Stimulated activated memory B cell treated with anti-CD40 and anti-IgM and Interleukin-4, amounts not matched to agents 10 μg/mL and 1 μg/mL and 100 μg/mL, for 72 hours (primary cell): ENCODE data around the gene TACR2.

Experiments
- ATAC-seq: fragments of 150-1000 bp; cut with Tn5 transposase; 2 replicates; pipeline ENCODE4 v1.10.0; 2021
- H3K27ac Mint-ChIP-seq: one replicate; pipeline ENCODE4 v1.8.0; 2022; ENCODE audit warnings: mild to moderate bottlenecking, mixed read lengths
- H3K27me3 Mint-ChIP-seq: one replicate; pipeline ENCODE4 v1.8.0; 2022; ENCODE audit warnings: mixed read lengths
- H3K36me3 Mint-ChIP-seq: one replicate; pipeline ENCODE4 v1.8.0; 2022; ENCODE audit warnings: mixed read lengths
- H3K4me1 Mint-ChIP-seq: one replicate; pipeline ENCODE4 v1.8.0; 2022; ENCODE audit warnings: mixed read lengths
- H3K4me3 Mint-ChIP-seq: one replicate; pipeline ENCODE4 v1.8.0; 2022; ENCODE audit warnings: mild to moderate bottlenecking, moderate library complexity, mixed read lengths
- H3K9me3 Mint-ChIP-seq: one replicate; pipeline ENCODE4 v1.8.0; 2022; ENCODE audit warnings: mixed read lengths

Gene TACR2

DNA sequence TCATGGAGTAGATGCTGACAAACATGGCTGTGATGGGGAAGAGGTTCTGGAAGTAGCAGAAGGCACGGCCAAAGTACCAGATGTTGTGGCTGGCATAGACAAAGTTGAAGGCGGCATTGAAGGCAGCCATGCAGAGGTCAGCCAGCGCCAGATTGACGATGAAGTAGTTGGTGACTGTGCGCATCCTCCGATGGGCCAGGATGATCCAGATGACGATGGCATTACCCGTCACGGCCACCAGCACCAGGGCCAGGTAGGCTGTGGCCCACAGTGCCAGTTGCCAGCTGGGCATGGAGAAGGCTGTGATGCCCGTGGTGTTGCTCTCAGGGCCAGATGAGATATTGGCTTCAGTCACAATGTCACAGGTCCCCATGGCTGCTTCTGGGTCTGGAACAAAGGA, 767 bp downstream of the TACR2 start:
- H3K4me1 Mint-ChIP-seq: peaks cover 10% of the 10 kb centered on the region
- H3K4me3 Mint-ChIP-seq: no peak overlapping the region
- H3K27me3 Mint-ChIP-seq: peaks cover 9% of the 10 kb centered on the region
- no peak overlapping the region for H3K27ac Mint-ChIP-seq
- no peak for ATAC-seq
- no peaks in the 10 kb centered on the region for H3K36me3 Mint-ChIP-seq
- no peaks in the 10 kb centered on the region for H3K9me3 Mint-ChIP-seq

DNA sequence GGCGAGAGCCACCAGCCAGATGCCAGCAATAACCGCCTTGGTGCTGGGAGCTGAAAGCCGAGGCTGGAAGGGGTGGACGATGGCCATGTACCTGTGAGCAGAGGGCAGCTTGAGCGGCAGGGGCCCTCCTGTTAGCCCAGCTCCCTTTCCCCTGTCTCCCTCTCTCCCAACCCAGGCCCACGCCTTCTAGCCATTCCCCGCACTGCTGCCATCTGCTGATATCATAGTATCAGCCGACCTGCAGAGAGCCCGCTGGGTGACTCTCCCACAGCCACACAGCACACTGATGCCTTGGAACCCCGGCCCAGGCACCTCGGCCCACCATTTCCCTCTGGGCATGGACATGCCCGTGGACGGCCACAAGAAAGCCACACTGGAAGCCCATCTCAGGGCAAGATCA, 1.7 kb downstream of the TACR2 start:
- Mint-ChIP-seq H3K27ac (no peak overlapping the region), H3K9me3 (no peaks in the 10 kb centered on the region), H3K4me1 (peaks cover 18% of the 10 kb centered on the region), H3K4me3 (no peak overlapping the region), H3K36me3 (no peaks in the 10 kb centered on the region), H3K27me3 (peaks cover 9% of the 10 kb centered on the region)
- no peak for ATAC-seq

DNA sequence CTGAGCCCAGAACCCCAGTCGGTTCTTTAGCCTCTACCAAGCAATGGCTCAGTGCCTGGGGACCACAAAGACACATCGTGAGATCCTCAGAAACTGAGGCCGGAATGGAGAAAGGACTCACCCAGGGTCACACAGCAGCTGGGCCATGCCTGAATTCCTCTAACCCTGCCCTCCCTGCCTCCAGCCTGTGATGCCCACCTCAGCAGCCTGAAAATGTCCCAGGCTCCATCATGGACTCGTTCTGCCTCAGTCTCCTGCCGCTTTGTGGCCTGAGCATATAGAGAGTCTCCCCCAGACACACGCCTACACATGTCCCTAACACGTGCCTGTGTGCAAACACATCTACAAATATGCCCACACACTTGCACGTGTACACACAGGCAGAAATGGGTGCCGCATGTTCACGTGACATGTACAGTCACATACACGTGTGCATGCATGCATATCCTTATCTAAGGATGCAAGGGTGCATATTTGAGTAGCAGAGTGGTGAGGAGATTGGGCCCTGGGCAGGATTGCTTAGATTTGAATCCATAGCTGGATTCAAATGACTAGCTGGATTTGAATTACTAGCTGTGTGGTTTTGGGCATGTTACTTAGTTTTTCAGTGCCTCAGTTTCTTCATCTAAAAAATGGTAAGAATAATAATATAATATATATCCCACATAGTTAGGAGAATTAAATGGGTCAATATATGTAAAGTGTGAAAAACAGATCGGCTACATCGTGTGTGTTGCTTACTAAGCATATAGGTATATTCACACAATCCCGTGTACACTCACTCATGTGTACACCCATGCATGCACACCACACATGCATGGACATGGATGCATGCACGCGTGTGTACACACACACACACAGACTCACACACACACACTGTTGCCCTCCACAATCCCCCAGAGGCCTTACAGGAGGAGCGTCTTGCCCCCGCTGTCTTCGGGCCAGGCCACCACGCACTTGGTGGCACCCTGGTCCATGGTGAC, 2.4 kb downstream of the TACR2 start:
- no peaks in the 10 kb centered on the region for H3K36me3 Mint-ChIP-seq
- H3K27me3 Mint-ChIP-seq: peaks cover 9% of the 10 kb centered on the region
- no peak overlapping the region for H3K4me3 Mint-ChIP-seq
- H3K27ac Mint-ChIP-seq: no peak overlapping the region
- ATAC-seq: no peak
- no peaks in the 10 kb centered on the region for H3K9me3 Mint-ChIP-seq
- H3K4me1 Mint-ChIP-seq: peaks cover 24% of the 10 kb centered on the region

DNA sequence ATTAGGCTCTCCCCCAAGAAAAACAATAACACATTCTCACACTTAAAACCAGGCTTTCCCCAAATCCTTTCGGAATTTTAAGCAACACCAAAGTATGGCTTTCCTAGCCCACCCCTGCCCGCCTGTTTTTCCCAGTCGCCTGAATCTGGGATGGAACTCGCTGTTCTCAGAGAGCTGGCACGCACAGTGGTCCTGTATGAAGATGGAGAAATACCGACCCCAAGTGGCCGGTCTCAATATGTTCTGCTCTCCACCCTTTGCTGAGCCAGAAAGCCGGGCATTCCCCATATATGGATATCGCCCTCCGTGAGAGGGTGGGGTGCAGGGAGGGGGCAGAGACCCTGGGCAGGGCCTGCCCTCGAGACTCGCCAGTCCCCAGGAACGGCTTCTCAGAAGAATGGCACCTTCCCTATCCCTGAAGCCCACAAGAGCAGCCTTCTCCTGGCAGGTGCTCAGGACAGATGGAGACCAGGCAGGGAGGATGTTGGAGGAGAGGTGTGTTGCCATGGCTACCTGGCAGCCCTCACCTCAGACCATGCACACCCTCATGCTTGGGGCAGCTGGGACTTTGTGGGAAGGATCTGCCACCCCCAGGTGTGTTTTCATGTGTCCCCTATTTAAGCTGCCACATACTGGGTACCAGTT, 3.4 kb downstream of the TACR2 start:
- H3K27ac Mint-ChIP-seq: no peak overlapping the region
- H3K9me3 Mint-ChIP-seq: no peaks in the 10 kb centered on the region
- ATAC-seq: no peak

DNA sequence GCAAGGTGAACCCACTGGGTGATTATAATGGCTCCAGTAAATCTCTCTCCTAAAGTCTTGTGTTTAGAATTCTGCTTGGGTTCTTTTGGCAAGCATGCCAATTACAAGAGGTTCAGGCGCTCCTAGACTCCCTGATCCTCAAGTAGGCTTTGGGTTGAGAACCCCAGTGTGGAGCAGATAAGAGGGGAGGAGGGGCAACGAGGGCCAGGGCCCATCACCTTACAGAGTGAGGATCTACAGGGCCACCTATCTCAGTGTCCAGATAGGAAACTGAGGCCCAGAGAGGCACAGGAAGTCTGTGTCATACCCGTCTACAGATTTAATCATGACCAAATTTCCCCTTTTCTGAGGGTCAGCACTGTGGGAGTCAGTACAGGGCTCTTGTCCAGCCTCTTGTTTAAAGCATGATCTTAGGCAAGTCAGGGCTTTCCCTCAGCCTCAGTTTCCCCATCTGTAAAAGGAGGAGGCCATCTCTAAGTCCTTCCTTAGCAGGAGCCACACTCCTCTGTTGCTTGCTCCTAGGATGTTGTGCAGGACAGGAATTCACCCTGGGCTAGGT, 4.4 kb downstream of the TACR2 start:
- no peaks in the 10 kb centered on the region for H3K36me3 Mint-ChIP-seq
- H3K9me3 Mint-ChIP-seq: no peaks in the 10 kb centered on the region
- no peak for ATAC-seq
- peaks cover 44% of the 10 kb centered on the region for H3K4me1 Mint-ChIP-seq
- H3K4me3 Mint-ChIP-seq: no peak overlapping the region
- H3K27me3 Mint-ChIP-seq: peaks cover 9% of the 10 kb centered on the region
- H3K27ac Mint-ChIP-seq: no peak overlapping the region

More for the DNA sequence above, 3.4 kb downstream of the TACR2 start:
- Mint-ChIP-seq H3K4me3 (no peak overlapping the region), H3K36me3 (no peaks in the 10 kb centered on the region), H3K27me3 (peaks cover 9% of the 10 kb centered on the region), H3K4me1 (peaks cover 34% of the 10 kb centered on the region)

DNA sequence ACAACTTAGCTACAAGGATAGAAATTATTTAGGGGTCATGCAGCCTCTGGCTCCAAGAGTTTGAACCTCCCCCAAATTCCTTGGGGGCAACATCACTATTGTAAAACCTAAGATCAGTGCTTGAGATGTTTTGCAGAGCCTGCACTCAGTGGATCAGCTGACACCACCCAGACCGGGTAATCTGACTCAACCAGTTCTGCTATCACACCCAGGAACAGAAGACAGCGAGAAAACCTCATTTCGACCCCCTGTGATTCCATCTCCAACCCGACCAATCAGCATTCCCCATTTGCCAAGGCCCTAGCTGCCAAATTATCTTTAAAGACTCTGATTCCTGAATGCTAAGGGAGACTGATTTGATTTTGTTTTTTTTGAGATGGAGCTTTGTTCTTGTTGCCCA, 5.2 kb downstream of the TACR2 start:
- Mint-ChIP-seq H3K36me3 (no peaks in the 10 kb centered on the region), H3K27ac (no peak overlapping the region), H3K4me3 (no peak overlapping the region), H3K4me1 (peaks cover 48% of the 10 kb centered on the region), H3K27me3 (peaks cover 9% of the 10 kb centered on the region), H3K9me3 (no peaks in the 10 kb centered on the region)
- ATAC-seq: no peak

DNA sequence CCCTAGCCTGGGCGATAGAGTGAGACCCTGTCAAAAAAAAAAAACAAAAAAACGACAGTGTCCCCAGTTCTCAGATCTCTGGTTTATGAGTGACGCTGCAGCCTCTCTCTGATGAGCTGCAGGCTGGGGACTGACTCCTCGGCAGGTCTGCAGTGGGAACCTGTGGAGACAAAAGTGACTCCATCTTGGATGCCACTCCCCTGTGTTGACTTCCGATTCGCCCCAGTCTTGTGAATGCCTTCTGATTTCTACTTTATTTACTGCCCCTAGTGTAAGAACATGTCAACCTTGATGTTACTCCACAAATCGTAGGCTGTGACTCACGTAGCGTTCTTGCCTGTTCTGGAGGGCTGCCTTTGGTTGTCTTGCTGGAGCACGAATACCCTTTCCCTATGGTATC, 6.2 kb downstream of the TACR2 start:
- no peaks in the 10 kb centered on the region for H3K9me3 Mint-ChIP-seq
- ATAC-seq: no peak
- no peak overlapping the region for H3K4me3 Mint-ChIP-seq
- H3K4me1 Mint-ChIP-seq: peaks cover 51% of the 10 kb centered on the region
- H3K27ac Mint-ChIP-seq: no peak overlapping the region
- H3K27me3 Mint-ChIP-seq: peaks cover 8% of the 10 kb centered on the region
- no peaks in the 10 kb centered on the region for H3K36me3 Mint-ChIP-seq

DNA sequence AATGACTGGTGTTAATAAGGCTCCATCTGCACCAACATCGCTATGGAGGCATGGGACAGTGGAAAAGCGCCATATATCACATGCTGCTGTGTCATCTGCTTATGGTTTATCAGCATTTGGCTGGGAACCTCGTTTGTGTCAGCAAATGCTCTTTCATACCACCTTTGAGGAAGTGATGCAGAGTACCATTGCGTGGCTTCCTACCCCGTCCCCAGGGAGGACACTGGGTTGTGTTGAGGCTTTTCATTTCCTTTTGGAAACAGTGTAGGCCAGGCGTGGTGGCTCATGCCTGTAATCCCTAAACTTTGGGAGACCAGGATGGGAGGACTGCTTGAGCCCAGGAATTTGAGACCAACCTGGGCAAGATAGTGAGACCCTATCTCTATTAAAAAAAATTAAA, 6.8 kb downstream of the TACR2 start:
- ATAC-seq: peak; percentile 77
- no peaks in the 10 kb centered on the region for H3K9me3 Mint-ChIP-seq
- H3K36me3 Mint-ChIP-seq: peaks cover 1% of the 10 kb centered on the region
- peak overlapping the region; percentile 88 for H3K27ac Mint-ChIP-seq
- peak overlapping the region; percentile 15 for H3K4me3 Mint-ChIP-seq
- peaks cover 2% of the 10 kb centered on the region for H3K27me3 Mint-ChIP-seq
- H3K4me1 Mint-ChIP-seq: peaks cover 51% of the 10 kb centered on the region

DNA sequence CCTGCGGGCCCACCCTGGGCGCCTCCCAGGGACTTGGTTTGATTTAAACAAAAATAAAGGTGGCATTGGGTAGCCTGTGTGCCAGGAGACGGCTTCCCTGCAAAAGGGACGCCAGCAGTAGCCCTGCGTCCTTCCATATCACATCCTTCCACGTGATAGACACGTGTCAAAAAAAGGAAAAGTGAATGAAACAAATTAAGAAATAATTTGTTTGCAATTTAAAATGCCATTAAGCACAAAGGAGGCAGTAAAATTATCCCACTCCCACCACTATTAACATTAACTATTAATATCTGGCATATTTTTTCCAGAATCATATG, 7.6 kb downstream of the TACR2 start:
- H3K27me3 Mint-ChIP-seq: no peaks in the 10 kb centered on the region
- peaks cover 10% of the 10 kb centered on the region for H3K36me3 Mint-ChIP-seq
- peak overlapping the region; percentile 88 for H3K27ac Mint-ChIP-seq
- H3K4me3 Mint-ChIP-seq: peak overlapping the region; percentile 64
- H3K9me3 Mint-ChIP-seq: no peaks in the 10 kb centered on the region
- H3K4me1 Mint-ChIP-seq: peaks cover 51% of the 10 kb centered on the region
- no peak for ATAC-seq

DNA sequence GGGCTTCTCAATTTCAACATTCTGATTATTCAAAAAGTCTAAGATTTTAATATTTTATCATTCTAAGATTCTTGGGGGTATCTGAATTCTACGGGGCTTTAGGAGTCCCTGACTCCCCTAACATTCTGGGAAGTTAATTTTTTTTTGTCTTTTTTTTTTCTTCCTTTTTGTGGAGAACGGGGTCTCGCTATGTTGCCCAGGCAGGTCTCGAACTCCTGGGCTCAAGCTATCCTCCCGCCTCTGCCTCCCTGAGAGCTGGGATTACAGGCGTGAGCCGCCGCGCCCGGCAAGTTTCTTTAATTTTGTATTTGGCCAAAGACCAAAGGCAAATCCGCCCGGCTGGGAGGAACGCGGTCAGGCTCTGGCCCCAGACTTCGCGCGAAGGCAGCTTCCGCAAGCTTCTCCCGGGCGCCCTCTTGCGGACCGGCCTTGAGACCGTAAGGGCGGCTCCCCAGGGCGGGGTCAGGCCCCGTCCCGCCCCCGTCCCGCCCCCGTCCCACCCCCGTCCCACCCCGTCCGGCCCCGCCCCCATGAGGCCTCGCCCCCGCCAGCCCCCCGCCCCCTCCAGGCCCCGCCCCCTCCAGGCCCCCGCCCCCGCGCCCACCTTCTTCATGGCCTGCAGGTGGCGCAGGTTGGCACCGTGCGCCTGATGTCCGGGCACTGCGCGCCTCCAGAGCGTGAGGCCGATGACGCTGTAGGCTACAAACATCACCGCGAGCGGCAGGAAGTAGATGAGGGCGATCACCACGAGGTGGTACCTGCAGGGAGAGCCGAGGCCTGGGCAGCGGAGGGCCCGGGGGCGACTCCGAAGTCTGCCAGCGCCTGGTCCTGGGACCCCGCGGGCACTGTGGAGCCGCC, 8.2 kb downstream of the TACR2 start:
- peak; percentile 91 for ATAC-seq
- Mint-ChIP-seq H3K36me3 (peaks cover 13% of the 10 kb centered on the region), H3K4me3 (peak overlapping the region; percentile 79), H3K27ac (peak overlapping the region; percentile 88), H3K4me1 (peaks cover 51% of the 10 kb centered on the region), H3K27me3 (no peaks in the 10 kb centered on the region), H3K9me3 (no peaks in the 10 kb centered on the region)

DNA sequence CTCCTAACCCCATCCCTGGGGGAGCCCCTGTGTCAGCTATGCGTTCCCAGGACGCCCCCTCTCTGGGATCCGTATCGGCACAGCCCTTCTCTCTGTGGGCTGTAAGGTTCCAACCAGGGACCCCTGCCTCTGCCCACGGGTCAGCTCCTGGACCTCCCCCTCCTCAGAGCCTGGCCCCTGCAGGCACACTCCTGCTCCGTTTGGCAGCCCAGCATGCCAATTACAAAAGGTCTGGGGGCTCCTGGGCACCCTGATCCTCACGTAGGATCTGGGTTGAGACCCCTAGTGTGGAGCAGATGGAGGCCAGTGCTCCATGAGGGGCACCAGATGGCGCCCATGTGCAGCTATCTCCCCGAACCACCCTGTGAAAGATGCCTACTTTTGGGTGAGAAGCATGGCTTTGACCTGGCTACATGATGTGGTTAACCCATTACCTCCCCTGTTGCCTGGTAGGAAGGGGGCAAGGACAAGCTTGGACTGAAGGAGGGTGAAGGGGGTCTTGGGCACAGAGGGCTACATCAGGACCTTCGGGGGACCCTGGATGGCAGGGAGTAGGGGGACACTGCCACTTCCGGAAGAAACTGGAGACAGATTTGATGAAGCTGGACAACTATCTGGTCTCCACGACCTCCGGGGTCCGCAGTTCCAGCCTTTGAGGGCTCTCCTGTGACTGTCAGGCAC, 9.0 kb downstream of the TACR2 start:
- H3K27ac Mint-ChIP-seq: peak overlapping the region; percentile 88
- H3K36me3 Mint-ChIP-seq: peaks cover 16% of the 10 kb centered on the region
- ATAC-seq: no peak
- H3K9me3 Mint-ChIP-seq: no peaks in the 10 kb centered on the region
- peak overlapping the region; percentile 72 for H3K4me3 Mint-ChIP-seq
- peaks cover 44% of the 10 kb centered on the region for H3K4me1 Mint-ChIP-seq
- no peaks in the 10 kb centered on the region for H3K27me3 Mint-ChIP-seq

DNA sequence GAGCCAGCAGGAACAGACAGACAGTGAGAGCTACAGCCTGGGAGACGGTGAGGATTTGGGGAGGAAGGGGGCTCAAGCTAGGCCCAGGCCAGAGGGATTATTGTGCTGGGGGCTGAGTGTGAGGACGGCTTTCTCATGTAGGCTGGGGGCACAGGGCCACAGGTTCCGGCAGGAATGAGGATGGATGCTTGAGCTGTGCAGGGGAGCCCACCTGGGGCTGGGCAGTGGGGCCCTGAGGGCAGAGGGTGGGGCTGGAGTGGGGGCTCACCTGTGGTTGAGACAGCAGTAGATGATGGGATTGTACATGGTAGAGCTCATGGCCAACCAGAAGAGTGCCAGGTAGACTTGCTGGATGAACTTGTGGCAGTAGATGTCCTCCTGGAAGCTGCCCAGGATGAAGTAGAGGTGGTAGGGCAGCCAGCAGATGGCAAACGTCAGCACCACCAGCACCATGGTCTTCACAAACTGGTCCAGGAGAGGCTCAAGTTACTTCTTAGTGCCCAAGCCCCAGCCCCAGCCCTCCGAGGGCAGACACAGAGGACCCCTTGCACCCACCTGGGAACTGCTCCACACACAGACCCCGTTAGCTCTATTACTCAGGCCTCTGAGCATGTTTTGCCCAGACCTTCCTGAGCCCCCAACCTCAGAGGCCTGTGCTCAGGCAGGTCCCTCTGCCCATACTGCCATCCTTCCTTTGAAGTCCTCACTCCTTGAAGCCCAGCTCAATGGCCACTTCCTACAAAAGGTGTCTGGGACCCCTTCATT, 9.7 kb downstream of the TACR2 start:
- ATAC-seq: no peak
- Mint-ChIP-seq H3K27me3 (no peaks in the 10 kb centered on the region), H3K4me1 (peaks cover 44% of the 10 kb centered on the region), H3K9me3 (no peaks in the 10 kb centered on the region), H3K4me3 (no peak overlapping the region), H3K27ac (peak overlapping the region; percentile 88), H3K36me3 (peaks cover 24% of the 10 kb centered on the region)

DNA sequence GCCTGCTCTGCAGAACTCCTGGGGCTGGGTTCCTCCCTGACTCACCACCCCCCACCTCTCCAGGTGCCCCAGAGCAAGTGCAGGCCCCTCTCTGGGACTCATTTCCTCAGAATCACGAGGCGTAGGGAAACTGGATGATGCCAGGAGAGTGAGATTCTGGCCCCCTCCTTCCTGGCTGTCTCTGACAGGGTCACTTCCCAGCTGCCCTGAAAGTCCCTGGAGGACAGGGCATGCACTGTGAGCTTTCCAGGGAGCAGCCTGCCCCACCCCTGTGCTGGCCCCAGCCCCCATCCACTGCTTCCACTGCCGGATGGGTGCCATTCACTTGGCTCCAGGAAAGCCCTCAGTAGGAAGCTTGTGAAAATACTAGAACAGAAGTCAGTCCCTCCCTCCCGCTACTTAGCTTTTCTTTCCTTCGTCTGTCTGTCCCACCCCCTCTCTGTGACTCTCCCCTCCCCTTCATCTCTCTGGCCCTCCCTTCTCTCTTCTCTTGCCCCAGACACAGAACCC, 10.4 kb downstream of the TACR2 start:
- H3K4me3 Mint-ChIP-seq: no peak overlapping the region
- peak overlapping the region; percentile 12 for H3K27ac Mint-ChIP-seq
- H3K27me3 Mint-ChIP-seq: no peaks in the 10 kb centered on the region
- peaks cover 30% of the 10 kb centered on the region for H3K36me3 Mint-ChIP-seq
- H3K4me1 Mint-ChIP-seq: peaks cover 44% of the 10 kb centered on the region
- no peaks in the 10 kb centered on the region for H3K9me3 Mint-ChIP-seq
- ATAC-seq: no peak

DNA sequence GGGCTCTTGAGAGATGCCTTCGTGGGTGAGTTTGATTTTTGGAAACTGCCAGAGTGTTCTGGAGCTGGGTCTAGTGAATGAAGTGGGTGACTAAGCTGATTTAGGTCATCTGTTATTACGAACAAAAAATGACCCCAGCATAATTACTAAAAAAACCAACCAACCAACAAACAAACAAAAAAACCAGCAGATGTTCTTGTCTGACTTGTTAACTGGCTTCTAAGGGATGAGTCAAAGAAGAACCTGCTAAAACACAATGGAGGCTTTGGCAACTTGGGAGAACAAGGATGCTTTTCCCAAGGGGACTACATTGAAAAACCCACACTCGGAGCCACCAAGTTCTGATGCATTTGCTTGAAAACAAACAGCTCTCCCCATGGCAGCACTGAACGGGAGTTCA, 11.5 kb downstream of the TACR2 start:
- Mint-ChIP-seq H3K27me3 (no peaks in the 10 kb centered on the region), H3K9me3 (no peaks in the 10 kb centered on the region), H3K27ac (no peak overlapping the region), H3K4me1 (peaks cover 35% of the 10 kb centered on the region), H3K36me3 (peaks cover 41% of the 10 kb centered on the region), H3K4me3 (no peak overlapping the region)
- ATAC-seq: no peak
